ENCODE data around the gene UBXN11.

- peak; percentile 76 for TF ChIP-seq CTCF (IDR thresholded peaks at IDR 0.05; ENCODE audit: poor library complexity, severe bottlenecking)
- TF ChIP-seq TAF1 (IDR thresholded peaks at IDR 0.05; ENCODE audit: low read depth), result peak; percentile 69
Observed at GRCh38 chr1:26279456-26280332, 26.7 kb downstream of the UBXN11 start, which contains the start of gene SH3BGRL3.

Data from neural cell (in vitro differentiated cells).